GM23338 (cell line): ENCODE data around the gene TTC1. TPM values are rescaled to one million over a fixed set of nuclear protein-coding genes. Genes with fewer than 3 reads are reported as not detected.

ENCODE experiments used
- polyA plus RNA-seq: library from polyadenylated mRNA; unstranded; fragments of >200 nt; fragmentation: Nextera tagmentation; extraction: Ambion mirVana; gene quantifications from 2 replicates; pipeline ENCODE4 v1.2.1, GENCODE V29; 2016
- small RNA-seq: library from RNA; depleted of rRNA; stranded (forward); fragments of <200 nt; gene quantifications from one replicate; pipeline ENCODE3, GENCODE V24; 2014; ENCODE audit warnings: low replicate concordance
- total RNA-seq: library from RNA; depleted of rRNA; stranded (reverse); fragments of >200 nt; shearing (Covaris generic); gene quantifications from 2 replicates; pipeline ENCODE4 v1.2.3, GENCODE V29; 2014; rRNA removed

The TTC1 gene
- total and polyA plus RNA-seq, 2 experiments from 2014 or later: 48.9 to 131 TPM

Small RNAs within 50 kb of the gene (small RNA-seq; reads per million reads assigned to genes)
- gene RF00019: not detected

Other genes starting within 250 kb of the TTC1 start
- gene ADRA1B, start 92.7 kb upstream of the TTC1 start, total RNA-seq: not detected in 2 replicates
- gene ADRA1B, start 92.7 kb upstream of the TTC1 start, polyA plus RNA-seq: not detected in 2 replicates
- gene PWWP2A, start 110.3 kb downstream of the TTC1 start, total RNA-seq: 60.5 and 81.6 TPM in 2 replicates
- 48.7 and 51.5 TPM in 2 replicates for gene PWWP2A, start 110.3 kb downstream of the TTC1 start, polyA plus RNA-seq
- gene FABP6, start 220.4 kb downstream of the TTC1 start, total RNA-seq: 1.7 and 2.2 TPM in 2 replicates
- 7.5 and 9.7 TPM in 2 replicates for gene FABP6, start 220.4 kb downstream of the TTC1 start, polyA plus RNA-seq